Pons (tissue), 1 donor: ENCODE measurements around the gene DHX38.

Source experiments
- DNase-seq: peaks from one replicate; pipeline ENCODE4 v3.0.0-alpha.2; 2016; ENCODE audit warnings: low spot score

DHX38 gene

DNA sequence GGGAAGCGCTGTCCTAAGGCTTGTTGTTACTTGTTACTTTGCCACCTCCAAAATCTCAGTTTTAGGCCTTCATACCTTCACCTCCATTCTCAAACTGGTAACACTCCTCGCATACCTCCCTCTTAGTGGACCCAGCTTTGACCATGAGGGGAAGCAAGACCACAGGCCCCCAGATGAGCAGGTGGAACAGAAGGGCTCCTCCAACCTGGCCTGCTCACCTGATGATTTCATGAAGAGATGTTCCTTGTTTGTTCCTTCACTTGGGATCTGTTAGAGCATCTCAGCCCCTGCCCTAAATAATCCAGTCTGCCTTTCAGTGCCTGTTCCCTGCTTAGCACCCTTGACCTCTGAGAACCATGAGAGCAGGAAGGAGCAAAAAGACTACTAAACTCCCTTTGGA lies 28.7 kb downstream of the DHX38 start:
- DNase-seq, result no peak

DNA sequence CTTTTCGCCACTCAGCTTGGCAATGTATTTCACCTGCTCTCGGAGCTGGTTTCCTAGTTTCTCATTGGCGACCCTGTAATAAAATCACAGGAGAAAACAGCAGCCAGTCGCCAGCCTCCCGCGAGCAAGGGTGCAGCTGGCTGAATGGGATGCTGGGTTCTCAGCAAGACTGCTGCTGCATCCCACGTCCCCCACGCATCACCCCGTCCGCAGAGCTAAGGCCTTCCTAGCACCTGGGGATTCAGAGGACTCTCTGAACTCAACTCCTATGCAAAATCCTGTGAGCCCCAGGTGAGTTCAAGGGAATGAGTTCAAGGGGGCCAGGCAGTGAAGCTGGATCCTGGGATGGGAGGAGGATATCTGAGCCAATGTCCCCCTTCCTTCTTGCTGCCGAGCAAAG lies 29.3 kb downstream of the DHX38 start:
- no peak for DNase-seq

- no peak for DNase-seq
These were observed 29.8 kb downstream of the DHX38 start for GRCh38 chr16:72123426-72123825.

GRCh38 chr16:72124148-72124547 lies 30.5 kb downstream of the DHX38 start:
- no peak for DNase-seq

DNA sequence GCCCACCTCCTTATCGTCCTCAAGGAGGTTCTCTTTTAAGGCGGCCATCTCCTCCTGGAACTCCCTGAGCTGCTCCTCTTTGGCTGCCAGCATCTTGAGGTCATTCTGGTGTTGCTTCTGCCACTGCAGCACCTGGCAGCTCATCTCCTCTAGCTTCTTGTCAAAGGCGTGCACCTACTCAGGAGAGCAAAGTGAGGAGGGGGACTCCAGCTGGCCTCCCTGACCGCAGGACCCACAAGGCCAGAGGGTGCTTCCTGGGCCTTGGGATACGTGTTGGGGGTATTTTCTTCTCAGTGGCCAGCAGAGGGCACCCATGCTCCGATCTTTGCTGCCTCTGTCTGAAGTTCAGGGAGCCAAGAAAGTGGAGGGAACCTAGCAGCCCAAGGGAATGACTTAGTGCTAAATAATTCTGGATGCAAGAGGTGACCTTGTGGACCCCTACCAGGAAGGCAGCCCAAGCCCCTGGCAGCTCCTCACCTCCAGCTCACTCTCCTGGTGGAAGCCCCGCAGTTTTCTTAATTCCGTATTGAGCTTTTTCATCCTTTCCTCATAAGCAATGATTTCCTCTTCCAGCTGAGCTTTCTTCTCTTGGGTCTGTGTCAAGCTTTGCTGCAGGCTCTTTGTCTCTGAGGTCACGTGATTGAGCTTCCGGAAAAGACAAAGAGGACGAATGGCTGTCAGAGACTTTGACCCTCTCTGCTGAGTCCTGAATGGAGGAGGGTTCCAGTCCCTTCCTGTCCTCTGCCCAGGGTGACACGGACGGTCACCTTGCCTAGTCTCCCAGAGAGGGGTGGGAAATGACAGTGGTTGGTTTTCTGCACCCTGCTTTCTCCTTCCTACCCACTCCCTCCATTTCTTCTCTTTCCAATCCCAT lies 31.4 kb downstream of the DHX38 start:
- DNase-seq, result peak; percentile 85

DNA sequence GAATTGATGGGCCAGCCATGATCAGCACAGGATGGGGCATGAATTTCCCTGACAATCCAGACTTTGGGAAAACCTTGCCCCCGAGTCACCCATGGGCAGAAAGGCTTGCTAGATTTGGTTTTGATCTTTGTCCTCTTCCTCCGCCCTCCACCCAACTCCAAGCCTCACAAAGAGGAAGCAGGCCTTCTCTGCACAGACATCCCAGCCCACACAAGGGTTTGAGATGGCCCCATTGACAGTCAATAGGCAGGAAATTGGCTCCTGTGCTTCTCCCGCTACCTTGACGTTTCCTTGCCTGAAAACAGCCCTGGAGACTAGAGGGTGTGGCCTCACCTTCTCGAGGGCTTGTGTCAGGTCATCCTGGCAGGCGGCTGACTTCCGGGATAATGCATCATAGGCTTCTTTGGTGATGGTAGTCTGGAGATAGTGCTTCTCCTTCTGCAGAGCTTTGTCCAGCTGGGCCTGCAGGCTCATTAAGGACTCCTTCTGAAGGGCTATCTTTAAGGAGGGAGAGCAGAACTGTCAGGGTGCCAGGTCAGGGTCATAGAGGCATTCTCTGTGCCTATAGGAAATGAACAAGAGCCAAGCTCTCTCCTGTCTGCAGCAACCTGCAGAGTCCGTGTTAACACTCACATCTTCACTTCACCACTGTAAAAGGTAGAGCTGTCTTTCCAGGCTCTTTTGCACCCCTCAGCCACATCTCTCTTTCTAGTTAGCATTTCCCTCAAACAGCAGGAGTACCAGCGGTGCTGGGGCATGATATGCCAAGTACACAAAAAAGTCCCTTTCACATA lies 32.2 kb downstream of the DHX38 start:
- peak; percentile 22 for DNase-seq

DNA sequence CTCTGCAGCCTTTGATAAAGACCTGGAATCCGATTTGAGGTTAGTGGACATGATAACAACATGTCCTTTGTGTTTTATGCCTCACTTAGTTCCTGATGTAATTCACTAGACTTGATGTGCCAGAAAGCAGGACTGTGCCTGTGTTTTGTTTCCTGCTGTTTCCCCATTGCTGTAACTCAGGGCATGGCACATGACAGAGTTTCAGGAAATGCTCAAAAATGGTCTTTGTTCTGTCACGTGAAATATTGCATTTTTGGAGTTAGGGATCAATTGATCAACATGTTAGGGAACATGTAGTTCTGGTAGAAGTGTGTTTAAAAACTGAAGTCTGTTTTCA lies 32.8 kb downstream of the DHX38 start:
- peak; percentile 56 for DNase-seq

DNA sequence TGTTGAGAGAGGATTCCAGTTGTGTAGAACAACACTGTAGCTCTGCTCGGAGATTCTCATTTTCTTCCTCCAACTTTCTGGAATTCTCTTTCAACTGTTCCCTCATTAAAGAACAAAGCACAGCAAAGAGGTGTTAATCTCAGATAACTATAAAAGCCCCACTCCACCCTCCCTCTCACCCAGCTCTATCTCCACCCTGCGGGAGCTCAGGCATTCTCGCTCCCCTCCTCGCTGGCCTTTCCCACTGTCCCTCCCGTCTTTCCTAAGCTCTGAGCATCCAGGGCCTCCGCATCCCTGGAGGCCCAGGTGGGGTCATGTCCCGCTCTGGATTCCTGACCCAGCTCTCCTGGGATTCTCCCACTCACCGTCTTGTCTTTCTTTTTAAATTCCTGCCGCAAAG lies 35.1 kb downstream of the DHX38 start:
- DNase-seq, result no peak

DNA sequence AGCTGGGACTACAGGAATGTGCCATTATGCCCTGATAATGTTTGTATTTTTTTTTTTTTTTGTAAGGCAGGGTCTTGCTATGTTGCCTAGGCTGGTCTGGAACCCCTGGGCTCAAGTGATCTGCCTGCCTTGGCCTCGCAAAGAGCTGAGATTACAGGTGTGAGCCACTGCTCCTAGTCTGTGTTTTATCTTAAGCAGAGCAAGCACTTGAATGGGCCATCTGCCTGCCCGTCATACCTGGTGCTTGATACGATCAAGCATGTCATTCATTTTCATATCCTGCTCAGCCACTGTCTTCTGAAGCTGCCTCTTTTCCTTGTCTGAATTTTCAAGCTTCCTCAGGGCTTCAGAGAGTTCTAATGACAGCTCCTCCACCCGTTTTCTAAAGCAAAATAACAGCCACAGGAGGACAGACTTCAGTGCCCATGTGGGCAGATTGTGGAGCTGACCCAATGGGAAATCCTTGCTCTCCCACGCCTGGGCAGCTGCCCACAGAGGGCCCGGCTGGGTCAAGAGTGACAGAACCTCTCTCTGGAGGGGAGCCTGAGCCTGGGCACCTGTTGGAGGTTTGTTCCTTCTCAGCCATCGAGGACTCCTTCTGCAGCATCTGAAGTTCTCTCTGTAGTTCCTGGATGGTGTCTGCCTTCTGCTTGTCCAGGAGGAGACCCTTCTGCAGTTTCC lies 36.5 kb downstream of the DHX38 start:
- no peak for DNase-seq

GRCh38 chr16:72131036-72131435 lies 37.4 kb downstream of the DHX38 start:
- no peak for DNase-seq

DNA sequence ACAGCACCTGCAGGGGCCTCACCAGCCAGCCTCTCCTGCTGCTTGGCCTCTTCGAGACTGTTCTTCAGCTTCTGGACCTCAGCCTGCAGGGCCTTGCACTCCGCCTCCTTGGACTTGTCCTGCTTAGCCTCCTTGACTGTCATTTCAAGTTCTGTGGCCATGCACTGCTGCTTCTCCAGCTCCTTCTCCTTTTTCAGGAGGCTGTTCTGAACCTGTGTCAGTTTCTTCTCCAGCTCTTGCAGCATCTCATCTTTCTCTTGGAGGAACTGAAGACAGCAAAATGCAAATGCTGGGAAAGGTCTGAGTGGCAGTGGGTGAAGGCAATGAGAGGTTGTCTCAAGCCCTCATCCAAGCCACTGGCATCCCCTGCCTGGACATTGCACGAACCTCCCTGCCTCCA lies 39.1 kb downstream of the DHX38 start:
- DNase-seq, result no peak

DNA sequence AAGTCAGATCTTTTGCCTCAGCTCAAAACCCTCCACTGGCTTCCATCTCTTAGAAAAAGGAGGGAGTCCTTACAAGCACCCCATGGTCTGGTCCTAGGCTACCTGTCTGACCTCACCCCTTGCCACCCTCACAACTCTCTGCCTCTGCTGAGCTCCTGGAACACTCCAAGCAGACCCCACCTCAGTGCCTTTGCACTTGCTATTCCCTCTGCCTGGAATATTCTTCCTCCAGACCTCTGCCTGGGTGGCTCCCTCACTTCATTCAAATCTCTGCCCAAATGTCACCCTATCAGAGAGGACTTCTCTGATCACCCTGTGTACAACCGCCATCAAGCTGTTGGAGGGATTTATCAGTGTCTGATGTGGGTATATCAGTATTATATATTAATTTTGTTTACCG lies 40.9 kb downstream of the DHX38 start:
- DNase-seq, result no peak

GRCh38 chr16:72137380-72138063 lies 43.9 kb downstream of the DHX38 start:
- no peak for DNase-seq

DNA sequence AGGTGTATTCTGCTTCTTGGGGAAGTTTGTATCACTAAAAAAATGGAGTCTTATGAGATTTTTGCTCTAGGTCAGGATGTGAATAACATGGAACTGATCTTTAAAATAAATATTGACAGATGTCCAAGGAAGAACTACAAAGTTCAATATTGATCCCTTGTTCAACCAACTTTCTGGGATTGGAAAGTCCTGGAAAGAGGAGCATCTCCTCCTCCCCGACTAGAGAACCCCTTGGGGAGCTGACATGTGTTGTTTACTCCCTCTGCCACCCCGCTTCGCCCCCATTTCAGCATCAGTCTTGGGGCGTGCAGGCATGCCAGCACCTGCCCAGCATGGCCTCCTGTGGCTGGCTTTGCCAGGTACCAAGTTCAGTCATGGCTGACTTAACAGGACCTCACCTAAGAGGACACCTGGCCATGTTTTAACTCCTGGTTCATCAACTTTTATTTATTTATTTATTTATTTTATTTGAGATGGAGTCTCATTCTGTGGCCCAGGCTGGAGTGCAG lies 44.5 kb downstream of the DHX38 start:
- no peak for DNase-seq

- no peak for DNase-seq
These were observed 46.3 kb downstream of the DHX38 start for GRCh38 chr16:72139908-72140307.

DNA sequence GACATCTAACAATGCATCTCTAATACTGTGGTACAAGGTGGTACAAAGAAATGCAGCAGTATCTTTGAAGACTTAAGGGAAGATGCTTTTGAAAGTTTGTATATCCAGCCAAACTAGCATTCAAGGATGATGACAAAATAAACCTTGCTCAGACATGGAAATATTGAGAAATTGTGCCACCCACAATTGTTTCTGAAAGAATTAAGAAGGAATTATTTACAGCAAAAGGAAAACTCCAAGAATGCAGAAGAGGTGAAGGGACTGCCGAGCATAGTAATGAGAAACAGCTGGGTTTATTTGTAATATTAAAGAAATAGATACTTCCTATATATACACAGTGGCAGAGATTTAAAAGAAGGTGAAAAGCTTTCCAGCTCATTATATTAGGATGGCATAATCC lies 48.8 kb downstream of the DHX38 start:
- no peak for DNase-seq

GRCh38 chr16:72149676-72150464 lies 56.2 kb downstream of the DHX38 start:
- no peak for DNase-seq

DNA sequence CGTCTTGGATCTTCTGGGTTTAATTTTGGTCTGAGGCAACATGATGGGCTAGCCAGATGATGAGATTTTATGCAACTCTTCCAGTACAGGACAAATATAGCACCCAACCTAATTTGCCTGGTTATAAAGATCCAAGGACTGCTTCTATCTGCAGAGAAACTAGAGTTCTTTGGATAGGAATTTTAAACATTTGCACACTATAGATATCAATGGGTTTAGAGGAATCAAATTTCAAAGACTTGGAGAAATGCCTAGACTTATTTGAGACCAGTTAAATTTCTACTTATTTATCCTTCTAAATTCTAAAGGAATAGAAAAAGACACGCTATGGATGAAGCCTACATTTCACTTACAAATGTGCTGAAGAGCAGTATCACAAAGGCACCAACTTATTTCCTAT lies 65.7 kb downstream of the DHX38 start:
- DNase-seq, result no peak

- DNase-seq, result no peak
These were observed 66.2 kb downstream of the DHX38 start for GRCh38 chr16:72159801-72160200.

DNA sequence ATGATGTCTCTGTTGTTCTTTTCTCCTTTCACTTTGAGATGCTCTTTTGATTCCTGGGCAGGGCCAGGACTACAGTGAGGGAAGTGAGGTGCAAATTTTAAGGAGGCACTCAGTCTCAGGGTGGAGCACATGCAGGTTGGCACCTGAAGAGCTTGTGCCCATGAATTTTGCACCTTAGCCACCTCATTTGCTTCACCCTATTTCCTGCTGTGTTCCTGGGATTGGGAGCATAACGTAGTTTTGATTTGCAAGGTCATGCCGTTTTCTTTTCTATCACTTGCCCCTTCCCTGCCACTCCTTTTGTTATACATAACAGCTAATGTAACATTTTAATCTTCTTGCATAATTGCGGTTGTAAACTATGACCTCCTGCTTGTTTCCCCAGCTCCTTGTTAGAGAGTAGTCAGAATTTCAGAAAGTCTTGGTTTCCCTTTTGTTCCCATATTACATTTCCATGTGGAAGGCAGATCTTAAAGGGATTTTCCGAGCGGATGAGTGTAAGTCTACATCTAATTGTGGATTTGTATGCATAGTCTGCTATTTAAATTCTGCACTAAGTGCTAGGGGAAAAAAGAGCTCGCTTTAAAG lies 68.6 kb downstream of the DHX38 start:
- DNase-seq, result no peak
